GM23338 (cell line): ENCODE data around the gene BPTF. TPM values are rescaled to one million over a fixed set of nuclear protein-coding genes. Genes with fewer than 3 reads are reported as not detected.
A peak's percentile ranks its signal among the peaks of the same experiment; 100 is the strongest.
"Not testable (repeated sequence)": the region's sequence is repeated elsewhere in the genome, so short reads cannot be mapped to it uniquely, and the experiment has no call there.

Source experiments
- ATAC-seq: fragments of 200-7000 bp; cut with Tn5 transposase; 3 replicates; pipeline ENCODE4 v1.9.1; 2020
- DNase-seq: peaks from one replicate; pipeline ENCODE4 v3.0.0-alpha.2; 2015; ENCODE audit warnings: low spot score
- H2AFZ ChIP-seq: fragments of 200-600 bp; sonication (generic); 2 replicates; pipeline ENCODE4 v1.8.0; 2016; ENCODE audit warnings: antibody characterized with exemption, mild to moderate bottlenecking, moderate library complexity
- H3F3A ChIP-seq: fragments of 200-600 bp; sonication (generic); replicated peaks from 2 replicates; pipeline ENCODE4 v1.8.0; 2017; ENCODE audit warnings: antibody characterized with exemption, mixed run types, low read depth
- H3K27ac ChIP-seq: fragments of 200-600 bp; sonication (generic); 2 replicates; pipeline ENCODE4 v1.6.1; 2016; ENCODE audit warnings: low read depth
- H3K27me3 ChIP-seq: fragments of 200-600 bp; sonication (generic); 2 replicates; pipeline ENCODE4 v1.8.0; 2016; ENCODE audit warnings: mild to moderate bottlenecking, mixed run types, moderate library complexity; ENCODE audit not compliant: insufficient read depth
- H3K36me3 ChIP-seq: fragments of 200-600 bp; sonication (generic); 2 replicates; pipeline ENCODE4 v1.8.0; 2016; ENCODE audit warnings: mild to moderate bottlenecking; ENCODE audit not compliant: insufficient read depth
- H3K4me1 ChIP-seq: fragments of 200-600 bp; sonication (generic); 2 replicates; pipeline ENCODE4 v1.8.0; 2016; ENCODE audit warnings: mild to moderate bottlenecking, moderate library complexity; ENCODE audit not compliant: insufficient read depth
- H3K4me2 ChIP-seq: fragments of 200-600 bp; sonication (generic); 2 replicates; pipeline ENCODE4 v1.7.1; 2017; ENCODE audit warnings: mixed run types
- H3K4me3 ChIP-seq: fragments of 200-600 bp; sonication (generic); 2 replicates; pipeline ENCODE4 v1.6.1; 2016; ENCODE audit warnings: mixed run types
- H3K79me2 ChIP-seq: fragments of 200-600 bp; sonication (generic); replicated peaks from 2 replicates; pipeline ENCODE4 v1.8.0; 2017; ENCODE audit warnings: mild to moderate bottlenecking; ENCODE audit not compliant: insufficient read depth
- H3K9me2 ChIP-seq: fragments of 200-600 bp; sonication (generic); 2 replicates; pipeline ENCODE4 v1.8.0; 2017; ENCODE audit not compliant: insufficient read depth
- H4K20me1 ChIP-seq: fragments of 200-600 bp; sonication (generic); replicated peaks from 2 replicates; pipeline ENCODE4 v1.8.0; 2017; ENCODE audit warnings: mild to moderate bottlenecking; ENCODE audit not compliant: insufficient read depth
- H3K27ac Mint-ChIP-seq: 2 replicates; pipeline ENCODE4 v1.8.0; 2020; ENCODE audit warnings: inconsistent platforms, mild to moderate bottlenecking, moderate library complexity, mixed read lengths
- H3K27me3 Mint-ChIP-seq: 3 replicates; pipeline ENCODE4 v1.8.0; 2022; ENCODE audit warnings: low read depth, mild to moderate bottlenecking, moderate library complexity, mixed read lengths, inconsistent platforms; ENCODE audit not compliant: insufficient read depth, poor library complexity
- H3K36me3 Mint-ChIP-seq: 3 replicates; pipeline ENCODE4 v1.8.0; 2021; ENCODE audit warnings: low read depth, mild to moderate bottlenecking, inconsistent platforms, moderate library complexity, mixed read lengths
- H3K4me1 Mint-ChIP-seq: 3 replicates; pipeline ENCODE4 v1.8.0; 2020; ENCODE audit warnings: mild to moderate bottlenecking, inconsistent platforms, mixed read lengths
- H3K4me3 Mint-ChIP-seq: 3 replicates; pipeline ENCODE4 v1.8.0; 2021; ENCODE audit warnings: moderate library complexity, mild to moderate bottlenecking, inconsistent platforms, mixed read lengths
- H3K9me3 Mint-ChIP-seq: 3 replicates; pipeline ENCODE4 v1.8.0; 2020; ENCODE audit warnings: moderate library complexity, mild to moderate bottlenecking, inconsistent platforms, mixed read lengths
- EZH2 ChIP-seq: fragments of 200-600 bp; sonication (generic); IDR thresholded peaks from one replicate; pipeline ENCODE4 v1.8.0; 2017; ENCODE audit warnings: antibody characterized with exemption, mild to moderate bottlenecking, low read depth; ENCODE audit not compliant: unreplicated experiment
- EZH2phosphoT487 ChIP-seq: fragments of 200-600 bp; sonication (generic); IDR thresholded peaks from one replicate; pipeline ENCODE4 v1.8.1; 2018; ENCODE audit warnings: antibody characterized with exemption; ENCODE audit not compliant: unreplicated experiment
- JUNB ChIP-seq: IDR thresholded peaks from one replicate; pipeline ENCODE4 v1.6.1; 2016; ENCODE audit warnings: antibody characterized with exemption; ENCODE audit not compliant: unreplicated experiment
- NANOG ChIP-seq: IDR thresholded peaks from 2 replicates; pipeline ENCODE4 v1.6.1; 2016; ENCODE audit warnings: antibody characterized with exemption, borderline replicate concordance
- ZNF114 ChIP-seq: fragments of 250-450 bp; sonication (Bioruptor Pico); IDR thresholded peaks from 2 replicates; pipeline ENCODE4 v1.5.0; 2020; ENCODE audit warnings: mild to moderate bottlenecking, moderate library complexity
- ZNF331 ChIP-seq: fragments of 250-450 bp; sonication (Bioruptor Pico); IDR thresholded peaks from 2 replicates; pipeline ENCODE4 v1.5.0; 2020; ENCODE audit warnings: low read depth, mild to moderate bottlenecking, moderate library complexity
- polyA plus RNA-seq: library from polyadenylated mRNA; unstranded; fragments of >200 nt; fragmentation: Nextera tagmentation; extraction: Ambion mirVana; gene quantifications from 2 replicates; pipeline ENCODE4 v1.2.1, GENCODE V29; 2016
- total RNA-seq: library from RNA; depleted of rRNA; stranded (reverse); fragments of >200 nt; shearing (Covaris generic); gene quantifications from 2 replicates; pipeline ENCODE4 v1.2.3, GENCODE V29; 2014
- TF ChIP-seq, protein P1 (sequence below): fragments of 250-450 bp; sonication (Bioruptor Pico); IDR thresholded peaks from 2 replicates; pipeline ENCODE4 v1.5.0; 2020; ENCODE audit warnings: mild to moderate bottlenecking, moderate library complexity
- TF ChIP-seq, protein P2 (sequence below): IDR thresholded peaks from one replicate; pipeline ENCODE4 v1.6.1; 2018; ENCODE audit warnings: antibody characterized with exemption; ENCODE audit not compliant: unreplicated experiment
- TF ChIP-seq, protein P3 (sequence below): IDR thresholded peaks from 2 replicates; pipeline ENCODE4 v1.6.1; 2016; ENCODE audit warnings: antibody characterized with exemption

The BPTF gene
- total and polyA plus RNA-seq, 2 experiments from 2014 or later: 161 to 179 TPM

DNA sequence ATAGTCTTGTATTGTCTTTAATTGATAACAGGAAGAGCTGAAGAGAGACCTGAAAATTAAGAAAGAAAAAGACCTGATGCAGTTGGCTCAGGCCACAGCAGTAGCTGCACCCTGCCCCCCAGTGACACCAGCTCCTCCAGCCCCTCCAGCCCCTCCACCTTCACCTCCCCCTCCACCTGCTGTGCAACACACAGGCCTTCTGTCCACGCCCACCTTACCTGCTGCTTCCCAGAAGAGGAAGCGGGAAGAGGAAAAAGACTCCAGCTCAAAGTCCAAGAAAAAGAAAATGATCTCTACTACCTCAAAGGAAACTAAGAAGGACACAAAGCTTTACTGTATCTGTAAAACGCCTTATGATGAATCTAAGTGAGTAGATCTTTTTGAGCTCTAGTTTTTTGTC, 134.2 kb downstream of the BPTF start:
- Histone ChIP-seq H3K27me3 (no peaks in the 10 kb centered on the region), H3K4me3 (no peak overlapping the region), H3K4me2 (no peak overlapping the region), H3K4me1 (peaks cover 9% of the 10 kb centered on the region; the same call in 1 of the 2 replicates), H3K9me2 (no peaks in the 10 kb centered on the region), H3K27ac (no peak overlapping the region), H3K36me3 (peaks cover 13% of the 10 kb centered on the region), H4K20me1 (peaks cover 3% of the 10 kb centered on the region; the same call in 1 of the 2 replicates), H3F3A (peaks cover 19% of the 10 kb centered on the region; the same call in 1 of the 2 replicates), H3K79me2 (0 out of 2 replicates have a peak, but pooled peaks cover 4% of the 10 kb centered on the region), H2AFZ (no peak overlapping the region)
- H3K4me3 Mint-ChIP-seq: no peak overlapping the region; the same call in 2 of the 3 replicates
- peak; percentile 39 for DNase-seq
- peaks cover 16% of the 10 kb centered on the region for H3K4me1 Mint-ChIP-seq
- no peaks in the 10 kb centered on the region for H3K9me3 Mint-ChIP-seq
- peaks cover 58% of the 10 kb centered on the region for H3K36me3 Mint-ChIP-seq
- peak; percentile 75 for ATAC-seq
- H3K27me3 Mint-ChIP-seq: peaks cover 17% of the 10 kb centered on the region
- TF ChIP-seq JUNB (no peak), EZH2 (no peak), NANOG (no peak), ZNF114 (CRISPR knock-in tag) (no peak), ZNF331 (CRISPR knock-in tag) (no peak), EZH2phosphoT487 (no peak)
- TF ChIP-seq, protein P1, sequence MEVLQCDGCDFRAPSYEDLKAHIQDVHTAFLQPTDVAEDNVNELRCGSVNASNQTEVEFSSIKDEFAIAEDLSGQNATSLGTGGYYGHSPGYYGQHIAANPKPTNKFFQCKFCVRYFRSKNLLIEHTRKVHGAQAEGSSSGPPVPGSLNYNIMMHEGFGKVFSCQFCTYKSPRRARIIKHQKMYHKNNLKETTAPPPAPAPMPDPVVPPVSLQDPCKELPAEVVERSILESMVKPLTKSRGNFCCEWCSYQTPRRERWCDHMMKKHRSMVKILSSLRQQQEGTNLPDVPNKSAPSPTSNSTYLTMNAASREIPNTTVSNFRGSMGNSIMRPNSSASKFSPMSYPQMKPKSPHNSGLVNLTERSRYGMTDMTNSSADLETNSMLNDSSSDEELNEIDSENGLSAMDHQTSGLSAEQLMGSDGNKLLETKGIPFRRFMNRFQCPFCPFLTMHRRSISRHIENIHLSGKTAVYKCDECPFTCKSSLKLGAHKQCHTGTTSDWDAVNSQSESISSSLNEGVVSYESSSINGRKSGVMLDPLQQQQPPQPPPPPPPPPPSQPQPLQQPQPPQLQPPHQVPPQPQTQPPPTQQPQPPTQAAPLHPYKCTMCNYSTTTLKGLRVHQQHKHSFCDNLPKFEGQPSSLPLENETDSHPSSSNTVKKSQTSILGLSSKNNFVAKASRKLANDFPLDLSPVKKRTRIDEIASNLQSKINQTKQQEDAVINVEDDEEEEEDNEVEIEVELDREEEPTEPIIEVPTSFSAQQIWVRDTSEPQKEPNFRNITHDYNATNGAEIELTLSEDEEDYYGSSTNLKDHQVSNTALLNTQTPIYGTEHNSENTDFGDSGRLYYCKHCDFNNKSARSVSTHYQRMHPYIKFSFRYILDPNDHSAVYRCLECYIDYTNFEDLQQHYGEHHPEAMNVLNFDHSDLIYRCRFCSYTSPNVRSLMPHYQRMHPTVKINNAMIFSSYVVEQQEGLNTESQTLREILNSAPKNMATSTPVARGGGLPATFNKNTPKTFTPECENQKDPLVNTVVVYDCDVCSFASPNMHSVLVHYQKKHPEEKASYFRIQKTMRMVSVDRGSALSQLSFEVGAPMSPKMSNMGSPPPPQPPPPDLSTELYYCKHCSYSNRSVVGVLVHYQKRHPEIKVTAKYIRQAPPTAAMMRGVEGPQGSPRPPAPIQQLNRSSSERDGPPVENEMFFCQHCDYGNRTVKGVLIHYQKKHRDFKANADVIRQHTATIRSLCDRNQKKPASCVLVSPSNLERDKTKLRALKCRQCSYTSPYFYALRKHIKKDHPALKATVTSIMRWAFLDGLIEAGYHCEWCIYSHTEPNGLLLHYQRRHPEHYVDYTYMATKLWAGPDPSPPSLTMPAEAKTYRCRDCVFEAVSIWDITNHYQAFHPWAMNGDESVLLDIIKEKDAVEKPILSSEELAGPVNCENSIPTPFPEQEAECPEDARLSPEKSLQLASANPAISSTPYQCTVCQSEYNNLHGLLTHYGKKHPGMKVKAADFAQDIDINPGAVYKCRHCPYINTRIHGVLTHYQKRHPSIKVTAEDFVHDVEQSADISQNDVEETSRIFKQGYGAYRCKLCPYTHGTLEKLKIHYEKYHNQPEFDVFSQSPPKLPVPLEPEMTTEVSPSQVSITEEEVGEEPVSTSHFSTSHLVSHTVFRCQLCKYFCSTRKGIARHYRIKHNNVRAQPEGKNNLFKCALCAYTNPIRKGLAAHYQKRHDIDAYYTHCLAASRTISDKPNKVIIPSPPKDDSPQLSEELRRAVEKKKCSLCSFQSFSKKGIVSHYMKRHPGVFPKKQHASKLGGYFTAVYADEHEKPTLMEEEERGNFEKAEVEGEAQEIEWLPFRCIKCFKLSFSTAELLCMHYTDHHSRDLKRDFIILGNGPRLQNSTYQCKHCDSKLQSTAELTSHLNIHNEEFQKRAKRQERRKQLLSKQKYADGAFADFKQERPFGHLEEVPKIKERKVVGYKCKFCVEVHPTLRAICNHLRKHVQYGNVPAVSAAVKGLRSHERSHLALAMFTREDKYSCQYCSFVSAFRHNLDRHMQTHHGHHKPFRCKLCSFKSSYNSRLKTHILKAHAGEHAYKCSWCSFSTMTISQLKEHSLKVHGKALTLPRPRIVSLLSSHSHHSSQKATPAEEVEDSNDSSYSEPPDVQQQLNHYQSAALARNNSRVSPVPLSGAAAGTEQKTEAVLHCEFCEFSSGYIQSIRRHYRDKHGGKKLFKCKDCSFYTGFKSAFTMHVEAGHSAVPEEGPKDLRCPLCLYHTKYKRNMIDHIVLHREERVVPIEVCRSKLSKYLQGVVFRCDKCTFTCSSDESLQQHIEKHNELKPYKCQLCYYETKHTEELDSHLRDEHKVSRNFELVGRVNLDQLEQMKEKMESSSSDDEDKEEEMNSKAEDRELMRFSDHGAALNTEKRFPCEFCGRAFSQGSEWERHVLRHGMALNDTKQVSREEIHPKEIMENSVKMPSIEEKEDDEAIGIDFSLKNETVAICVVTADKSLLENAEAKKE (CRISPR knock-in tag): no peak
- TF ChIP-seq, protein P2, sequence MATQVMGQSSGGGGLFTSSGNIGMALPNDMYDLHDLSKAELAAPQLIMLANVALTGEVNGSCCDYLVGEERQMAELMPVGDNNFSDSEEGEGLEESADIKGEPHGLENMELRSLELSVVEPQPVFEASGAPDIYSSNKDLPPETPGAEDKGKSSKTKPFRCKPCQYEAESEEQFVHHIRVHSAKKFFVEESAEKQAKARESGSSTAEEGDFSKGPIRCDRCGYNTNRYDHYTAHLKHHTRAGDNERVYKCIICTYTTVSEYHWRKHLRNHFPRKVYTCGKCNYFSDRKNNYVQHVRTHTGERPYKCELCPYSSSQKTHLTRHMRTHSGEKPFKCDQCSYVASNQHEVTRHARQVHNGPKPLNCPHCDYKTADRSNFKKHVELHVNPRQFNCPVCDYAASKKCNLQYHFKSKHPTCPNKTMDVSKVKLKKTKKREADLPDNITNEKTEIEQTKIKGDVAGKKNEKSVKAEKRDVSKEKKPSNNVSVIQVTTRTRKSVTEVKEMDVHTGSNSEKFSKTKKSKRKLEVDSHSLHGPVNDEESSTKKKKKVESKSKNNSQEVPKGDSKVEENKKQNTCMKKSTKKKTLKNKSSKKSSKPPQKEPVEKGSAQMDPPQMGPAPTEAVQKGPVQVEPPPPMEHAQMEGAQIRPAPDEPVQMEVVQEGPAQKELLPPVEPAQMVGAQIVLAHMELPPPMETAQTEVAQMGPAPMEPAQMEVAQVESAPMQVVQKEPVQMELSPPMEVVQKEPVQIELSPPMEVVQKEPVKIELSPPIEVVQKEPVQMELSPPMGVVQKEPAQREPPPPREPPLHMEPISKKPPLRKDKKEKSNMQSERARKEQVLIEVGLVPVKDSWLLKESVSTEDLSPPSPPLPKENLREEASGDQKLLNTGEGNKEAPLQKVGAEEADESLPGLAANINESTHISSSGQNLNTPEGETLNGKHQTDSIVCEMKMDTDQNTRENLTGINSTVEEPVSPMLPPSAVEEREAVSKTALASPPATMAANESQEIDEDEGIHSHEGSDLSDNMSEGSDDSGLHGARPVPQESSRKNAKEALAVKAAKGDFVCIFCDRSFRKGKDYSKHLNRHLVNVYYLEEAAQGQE: no peak
- TF ChIP-seq, protein P3, sequence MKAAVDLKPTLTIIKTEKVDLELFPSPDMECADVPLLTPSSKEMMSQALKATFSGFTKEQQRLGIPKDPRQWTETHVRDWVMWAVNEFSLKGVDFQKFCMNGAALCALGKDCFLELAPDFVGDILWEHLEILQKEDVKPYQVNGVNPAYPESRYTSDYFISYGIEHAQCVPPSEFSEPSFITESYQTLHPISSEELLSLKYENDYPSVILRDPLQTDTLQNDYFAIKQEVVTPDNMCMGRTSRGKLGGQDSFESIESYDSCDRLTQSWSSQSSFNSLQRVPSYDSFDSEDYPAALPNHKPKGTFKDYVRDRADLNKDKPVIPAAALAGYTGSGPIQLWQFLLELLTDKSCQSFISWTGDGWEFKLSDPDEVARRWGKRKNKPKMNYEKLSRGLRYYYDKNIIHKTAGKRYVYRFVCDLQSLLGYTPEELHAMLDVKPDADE: no peak
- H3K27ac Mint-ChIP-seq: peak overlapping the region; percentile 20

DNA sequence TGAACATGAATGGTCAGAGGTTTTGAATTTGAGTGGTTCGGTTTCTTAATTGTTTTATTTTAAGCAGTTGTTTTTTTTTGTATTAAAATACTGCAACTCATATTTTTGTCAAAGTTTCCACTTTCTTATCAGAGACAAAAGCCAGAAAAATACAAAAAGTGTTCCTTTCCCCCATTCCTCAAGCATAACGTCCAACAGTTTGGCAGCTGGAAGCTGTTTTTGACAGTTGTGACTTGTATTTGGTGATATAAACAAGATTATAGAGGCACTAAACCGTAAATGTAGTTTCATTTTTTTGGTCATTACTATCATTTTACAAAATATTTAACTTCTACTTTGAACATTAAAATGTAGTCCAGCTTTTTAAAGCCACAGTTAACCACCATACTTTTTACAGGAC, 135.0 kb downstream of the BPTF start:
- H3F3A ChIP-seq: peaks cover 19% of the 10 kb centered on the region; the same call in 1 of the 2 replicates
- H3K27ac Mint-ChIP-seq, DNase-seq, H4K20me1 ChIP-seq, H3K27me3 ChIP-seq, H3K4me3 ChIP-seq, H3K9me3 Mint-ChIP-seq, H3K4me1 ChIP-seq, H3K4me3 Mint-ChIP-seq, H2AFZ ChIP-seq, ATAC-seq, H3K4me2 ChIP-seq, H3K79me2 ChIP-seq, H3K9me2 ChIP-seq: not testable (repeated sequence)
- peak overlapping the region; percentile 13; the same call in 1 of the 2 replicates for H3K27ac ChIP-seq
- Mint-ChIP-seq H3K4me1 (peaks cover 16% of the 10 kb centered on the region), H3K36me3 (peaks cover 57% of the 10 kb centered on the region), H3K27me3 (peaks cover 12% of the 10 kb centered on the region)
- peaks cover 16% of the 10 kb centered on the region for H3K36me3 ChIP-seq
